ENCODE data around the gene PACSIN3. TPM values are rescaled to one million over a fixed set of nuclear protein-coding genes. Genes with fewer than 3 reads are reported as not detected.

Gene PACSIN3
- total RNA-seq, 2 donors from 2014 or later = 30.7 to 56.0 TPM

DNA sequence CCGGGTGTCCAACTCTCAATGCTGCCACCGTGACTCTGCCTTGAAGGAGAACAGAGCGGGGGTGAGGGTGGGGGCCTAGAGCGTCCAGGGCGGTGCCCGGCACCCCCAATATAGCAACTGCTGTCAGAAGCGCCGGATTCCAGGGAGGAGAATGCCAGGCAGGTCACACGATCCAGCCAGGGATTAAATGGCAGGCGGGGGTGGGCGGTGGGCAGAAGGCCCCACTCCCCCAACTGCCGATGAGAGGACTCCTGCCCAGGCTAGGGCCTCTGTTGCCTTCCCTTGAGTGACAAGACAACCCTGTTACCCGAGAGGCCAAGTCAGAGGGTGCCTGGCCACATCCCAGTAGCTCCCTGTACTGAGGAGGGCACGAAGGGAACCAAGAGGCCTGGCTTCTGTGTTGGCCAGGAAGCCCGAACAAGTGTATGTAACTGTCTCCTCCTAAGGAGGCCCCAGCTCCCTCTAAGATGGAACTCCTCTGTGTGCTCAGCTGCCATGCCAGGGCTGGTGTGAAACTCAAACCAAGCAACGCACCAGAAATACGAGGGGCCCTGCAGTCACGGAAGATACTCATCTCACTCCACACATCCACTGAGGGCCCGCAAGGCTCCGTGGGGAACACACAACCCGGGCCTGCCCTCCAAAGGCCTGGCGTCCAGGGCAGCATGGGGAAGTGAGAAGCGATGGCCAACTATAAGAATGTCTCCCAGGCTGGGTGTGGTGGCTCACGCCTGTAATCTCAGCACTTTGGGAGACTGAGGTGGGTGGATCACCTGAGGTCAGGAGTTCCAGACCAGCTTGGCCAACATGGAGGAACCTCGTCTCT, 3.0 kb downstream of the PACSIN3 start:
- Histone ChIP-seq H3K4me1 (peaks cover 42% of the 10 kb centered on the region), H3K9me3 (no peaks in the 10 kb centered on the region), H3K4me3 (no peak overlapping the region), H3K27ac (no peak overlapping the region), H3K27me3 (no peaks in the 10 kb centered on the region), H3K36me3 (replicated peaks in 1 of 2; ENCODE audit: insufficient read depth in 1 of 2, low read depth in 2 of 2) (no peaks in the 10 kb centered on the region)
- DNase-seq (no peak), ATAC-seq (no peak)
- TF ChIP-seq, protein P1, sequence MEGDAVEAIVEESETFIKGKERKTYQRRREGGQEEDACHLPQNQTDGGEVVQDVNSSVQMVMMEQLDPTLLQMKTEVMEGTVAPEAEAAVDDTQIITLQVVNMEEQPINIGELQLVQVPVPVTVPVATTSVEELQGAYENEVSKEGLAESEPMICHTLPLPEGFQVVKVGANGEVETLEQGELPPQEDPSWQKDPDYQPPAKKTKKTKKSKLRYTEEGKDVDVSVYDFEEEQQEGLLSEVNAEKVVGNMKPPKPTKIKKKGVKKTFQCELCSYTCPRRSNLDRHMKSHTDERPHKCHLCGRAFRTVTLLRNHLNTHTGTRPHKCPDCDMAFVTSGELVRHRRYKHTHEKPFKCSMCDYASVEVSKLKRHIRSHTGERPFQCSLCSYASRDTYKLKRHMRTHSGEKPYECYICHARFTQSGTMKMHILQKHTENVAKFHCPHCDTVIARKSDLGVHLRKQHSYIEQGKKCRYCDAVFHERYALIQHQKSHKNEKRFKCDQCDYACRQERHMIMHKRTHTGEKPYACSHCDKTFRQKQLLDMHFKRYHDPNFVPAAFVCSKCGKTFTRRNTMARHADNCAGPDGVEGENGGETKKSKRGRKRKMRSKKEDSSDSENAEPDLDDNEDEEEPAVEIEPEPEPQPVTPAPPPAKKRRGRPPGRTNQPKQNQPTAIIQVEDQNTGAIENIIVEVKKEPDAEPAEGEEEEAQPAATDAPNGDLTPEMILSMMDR (IDR thresholded peaks at IDR 0.05) = no peak
- no peak for TF ChIP-seq POLR2A (IDR thresholded peaks at IDR 0.05)
- 83 to 86% methylated on average over 17 to 18 of the region's 25 CpGs for WGBS, 2 donors
- intact Hi-C loops (cut with DNase I) = no loop called here

DNA sequence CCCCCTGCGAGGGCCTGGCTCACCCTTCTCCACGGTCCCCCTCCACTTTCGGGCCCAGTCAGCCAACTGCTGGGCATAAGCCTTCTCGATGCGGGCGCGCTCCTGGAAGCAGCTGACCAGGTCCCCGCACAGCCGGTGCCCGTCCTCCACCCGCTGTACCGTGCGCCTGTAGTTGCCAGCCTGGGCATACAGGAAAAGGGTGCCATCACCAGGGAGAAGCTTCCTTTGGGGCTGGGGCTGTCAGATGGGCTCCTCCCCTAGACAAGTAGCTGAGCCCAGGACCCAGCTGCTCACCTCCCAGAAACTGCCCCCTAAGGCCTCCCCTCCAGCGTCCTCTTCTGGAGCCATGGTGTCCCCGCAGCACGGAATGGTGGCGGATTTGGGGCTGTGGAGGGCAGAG, 3.9 kb downstream of the PACSIN3 start:
- 92 to 96% methylated on average over 14 to 15 of the region's 17 CpGs for WGBS, 2 donors
- H3K27ac ChIP-seq = no peak overlapping the region
- DNase-seq (no peak), ATAC-seq (no peak)
- no peaks in the 10 kb centered on the region for H3K27me3 ChIP-seq
- H3K4me3 ChIP-seq = no peak overlapping the region
- H3K4me1 ChIP-seq = peaks cover 42% of the 10 kb centered on the region
- H3K36me3 ChIP-seq (replicated peaks in 1 of 2; ENCODE audit: insufficient read depth in 1 of 2, low read depth in 2 of 2) = no peaks in the 10 kb centered on the region
- intact Hi-C loops (cut with DNase I) = no loop called here
- H3K9me3 ChIP-seq = no peaks in the 10 kb centered on the region
- TF ChIP-seq, protein P1 (IDR thresholded peaks at IDR 0.05) = no peak
- TF ChIP-seq POLR2A (IDR thresholded peaks at IDR 0.05) = no peak

DNA sequence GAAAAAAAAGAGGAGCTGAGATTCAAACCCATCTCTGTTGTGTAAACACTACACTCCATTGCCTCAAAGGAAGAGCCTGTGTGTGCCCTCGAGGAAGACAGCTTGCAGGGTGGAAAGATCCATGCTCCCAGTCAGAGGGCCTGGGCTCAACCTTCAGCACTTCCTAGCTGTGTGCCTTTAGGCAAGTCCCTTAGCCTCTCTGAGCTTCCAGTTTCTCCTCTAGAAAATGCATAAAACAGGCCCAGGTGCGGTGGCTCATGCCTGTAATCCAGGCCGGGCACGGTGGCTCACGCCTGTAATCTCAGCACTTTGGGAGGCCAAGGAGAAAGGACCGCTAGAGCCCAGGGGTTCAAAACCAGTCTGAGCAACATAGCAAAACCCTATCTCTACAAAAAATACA, 5.0 kb downstream of the PACSIN3 start:
- H3K4me1 ChIP-seq = peaks cover 35% of the 10 kb centered on the region
- 82 to 88% methylated on average over 6 of the region's 6 CpGs for WGBS, 2 donors
- H3K4me3 ChIP-seq = no peak overlapping the region

DNA sequence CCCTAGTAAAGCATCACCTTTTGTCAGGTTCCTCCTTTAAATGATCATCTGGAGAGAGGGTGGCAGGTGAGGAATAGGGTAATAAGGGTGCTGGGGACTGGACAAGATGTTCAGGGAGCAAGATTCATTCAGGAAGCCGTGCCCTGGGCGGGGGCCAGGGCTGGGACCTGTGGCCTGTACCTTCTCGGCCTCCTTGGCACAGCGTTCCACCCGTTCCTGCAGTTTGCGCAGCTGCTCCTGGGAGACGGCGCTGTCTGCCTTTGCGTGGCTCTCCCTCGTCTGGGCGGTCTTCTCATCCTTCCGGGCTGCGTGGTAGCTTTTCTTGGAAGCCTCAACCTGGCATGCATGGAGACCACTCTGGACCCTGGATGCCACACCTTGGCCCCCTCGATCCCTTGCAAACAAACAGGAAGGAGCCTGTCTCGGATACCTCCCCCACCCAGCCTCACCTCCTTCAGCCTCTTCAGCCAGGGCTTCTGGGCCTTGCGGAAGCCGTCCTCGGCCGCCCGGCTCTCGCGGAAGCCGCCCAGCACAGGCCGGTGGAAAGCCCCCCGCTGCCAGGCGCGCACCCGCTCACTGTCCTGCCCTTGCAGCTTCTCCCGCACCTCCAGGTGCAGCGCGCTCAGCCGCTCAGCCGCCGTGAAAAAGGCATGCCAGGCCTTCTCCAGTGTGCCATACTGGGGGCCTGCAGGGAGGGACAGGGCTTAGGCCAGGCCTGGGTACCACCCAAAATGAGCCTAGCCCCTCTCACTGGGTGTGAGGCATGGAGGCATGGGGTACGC, 6.0 kb downstream of the PACSIN3 start:
- WGBS, 2 donors = 91 to 93% methylated on average over 18 to 35 of the region's 35 CpGs
- Histone ChIP-seq H3K9me3 (no peaks in the 10 kb centered on the region), H3K36me3 (replicated peaks in 1 of 2; ENCODE audit: insufficient read depth in 1 of 2, low read depth in 2 of 2) (no peaks in the 10 kb centered on the region), H3K4me3 (no peak overlapping the region), H3K27ac (no peak overlapping the region), H3K4me1 (peaks cover 36% of the 10 kb centered on the region), H3K27me3 (no peaks in the 10 kb centered on the region)
- TF ChIP-seq POLR2A (IDR thresholded peaks at IDR 0.05) = no peak
- TF ChIP-seq, protein P1 (IDR thresholded peaks at IDR 0.05) = no peak
- ATAC-seq (no peak), DNase-seq (no peak)
- intact Hi-C loops (cut with DNase I) = no loop called here

More for the DNA sequence above, 5.0 kb downstream of the PACSIN3 start:
- ATAC-seq (no peak), DNase-seq (no peak)
- intact Hi-C loops (cut with DNase I) = no loop called here
- Histone ChIP-seq H3K9me3 (no peaks in the 10 kb centered on the region), H3K36me3 (replicated peaks in 1 of 2; ENCODE audit: insufficient read depth in 1 of 2, low read depth in 2 of 2) (no peaks in the 10 kb centered on the region), H3K27ac (no peak overlapping the region), H3K27me3 (no peaks in the 10 kb centered on the region)
- TF ChIP-seq, protein P1 (IDR thresholded peaks at IDR 0.05) = no peak
- TF ChIP-seq POLR2A (IDR thresholded peaks at IDR 0.05) = no peak
